GM12878 (cell line): ENCODE data around the gene MDM4. TPM values are rescaled to one million over a fixed set of nuclear protein-coding genes. Genes with fewer than 3 reads are reported as not detected.

Experiments
- ATAC-seq: fragments of 200-7000 bp; cut with Tn5 transposase; 3 replicates; pipeline ENCODE4 v1.9.1; 2020; ENCODE audit warnings: mild to moderate bottlenecking, moderate library complexity
- BruUV-seq: library from RNA; stranded (reverse); fragments of 400-500 nt; replicated peaks from 2 replicates; lab custom pipeline; 2021; lab: Mats Ljungman, UMichigan
- CTCF ChIA-PET: fragments of 300-600 bp; sonication (Branson Sonifier 250); formaldehyde crosslinking; extraction: SDS; loops from one replicate; lab custom pipeline; 2021; ENCODE audit warnings: inconsistent platforms; lab: Yijun Ruan, JAX
- POLR2A ChIA-PET: fragments of 350-600 bp; formaldehyde crosslinking; extraction: SDS; loops from one replicate; lab custom pipeline; 2021; ENCODE audit warnings: inconsistent platforms; lab: Charles Lee
- RAD21 ChIA-PET: fragments of 300-600 bp; sonication (Branson Sonifier 250); formaldehyde crosslinking; loops from one replicate; lab custom pipeline; 2023; ENCODE audit warnings: antibody characterized with exemption; ENCODE audit not compliant: unreplicated experiment; lab: Charles Lee
- SMC1A ChIA-PET: fragments of 300-600 bp; sonication (Branson Sonifier 250); formaldehyde crosslinking; loops from one replicate; lab custom pipeline; 2023; ENCODE audit not compliant: unreplicated experiment, uncharacterized antibody; lab: Charles Lee
- DNase-seq: peaks from one replicate; pipeline ENCODE4 v3.0.0-alpha.2; 2011; ENCODE audit warnings: low read depth, low spot score
- FAIRE-seq: peaks from 3 replicates; lab custom pipeline; 2011; peaks lifted over from hg19 to GRCh38; lab: Jason Lieb, UNC
- H2AFZ ChIP-seq: 2 replicates; pipeline ENCODE4 v1.6.0; 2011; ENCODE audit warnings: low read depth, low read length, control low read depth; ENCODE audit not compliant: control insufficient read depth
- H3K27ac ChIP-seq: 2 replicates; pipeline ENCODE4 v1.5.1; 2011; ENCODE audit warnings: control low read depth; ENCODE audit not compliant: control insufficient read depth, insufficient read depth
- H3K27me3 ChIP-seq, 2 experiments: replicated peaks in 1 of 2; 2 replicates each; pipeline versions ENCODE4 v1.6.0 to v1.6.1; 2011; ENCODE audit warnings: low read length in 1 of 2; ENCODE audit not compliant: control insufficient read depth in 2 of 2, insufficient read depth in 2 of 2
- H3K36me3 ChIP-seq, 2 experiments: 2 replicates each; pipeline ENCODE4 v1.5.1; 2011; ENCODE audit warnings: low read length in 1 of 2; ENCODE audit not compliant: control insufficient read depth in 2 of 2, insufficient read depth in 2 of 2
- H3K4me1 ChIP-seq: 2 replicates; pipeline ENCODE4 v1.6.1; 2011; ENCODE audit warnings: mild to moderate bottlenecking, low read length, moderate library complexity, mixed read lengths; ENCODE audit not compliant: control insufficient read depth, insufficient read depth
- H3K4me2 ChIP-seq: 2 replicates; pipeline ENCODE4 v1.6.0; 2011; ENCODE audit warnings: control low read depth; ENCODE audit not compliant: control insufficient read depth, insufficient read depth
- H3K4me3 ChIP-seq: fragments of 200-600 bp; sonication (generic); 2 replicates; pipeline ENCODE4 v1.5.1; 2016
- H3K79me2 ChIP-seq: 2 replicates; pipeline ENCODE4 v1.6.0; 2011; ENCODE audit warnings: low read length; ENCODE audit not compliant: control insufficient read depth, insufficient read depth
- H3K9ac ChIP-seq: 2 replicates; pipeline ENCODE4 v1.8.0; 2011; ENCODE audit warnings: low read length, control low read depth, mixed read lengths; ENCODE audit not compliant: control insufficient read depth, insufficient read depth
- H3K9me3 ChIP-seq: replicated peaks from 3 replicates; pipeline ENCODE4 v1.5.1; 2011; ENCODE audit warnings: mild to moderate bottlenecking, low read length; ENCODE audit not compliant: control insufficient read depth, insufficient read depth
- H4K20me1 ChIP-seq: 2 replicates; pipeline ENCODE4 v1.6.0; 2011; ENCODE audit not compliant: control insufficient read depth, insufficient read depth
- ASH2L ChIP-seq: fragments of 300-600, 200-600 bp; sonication (generic); IDR thresholded peaks from 2 replicates; pipeline ENCODE4 v1.6.1; 2017; ENCODE audit warnings: low read depth, mild to moderate bottlenecking, borderline replicate concordance
- BHLHE40 ChIP-seq, 2 experiments: fragments of 450-650 bp in 1 of 2; IDR thresholded peaks; 2 replicates each; pipeline ENCODE4 v1.6.1; 2011 to 2017; ENCODE audit warnings: low read depth in 2 of 2, borderline replicate concordance in 1 of 2, improper control_type of control experiment in 1 of 2, low read length in 1 of 2, mild to moderate bottlenecking in 1 of 2
- CTCF ChIP-seq, 3 experiments: IDR thresholded peaks in 2 of 3; conservative IDR thresholded peaks in 1 of 3; 2 replicates each; pipeline ENCODE4 v1.5.1; 2011; ENCODE audit warnings: low read depth in 3 of 3, low read length in 3 of 3, mild to moderate bottlenecking in 3 of 3, control low read depth in 2 of 3, moderate library complexity in 2 of 3, inconsistent platforms in 1 of 3, mixed read lengths in 1 of 3; ENCODE audit not compliant: control insufficient read depth in 2 of 3, insufficient read depth in 1 of 3; ENCODE audit errors: extremely low read depth in 1 of 3
- ESRRA ChIP-seq: IDR thresholded peaks from 2 replicates; pipeline ENCODE4 v1.6.1; 2012; ENCODE audit warnings: mild to moderate bottlenecking, low read length, improper control_type of control experiment
- EZH2 ChIP-seq: IDR thresholded peaks from 2 replicates; pipeline ENCODE4 v1.6.1; 2012; ENCODE audit warnings: low read depth, mild to moderate bottlenecking, control low read depth, inconsistent platforms, low read length, borderline replicate concordance; ENCODE audit not compliant: control insufficient read depth
- FOS ChIP-seq: IDR thresholded peaks from 3 replicates; pipeline ENCODE4 v1.6.1; 2011; ENCODE audit warnings: borderline replicate concordance; ENCODE audit not compliant: insufficient read length; ENCODE audit errors: extremely low read depth
- MYB ChIP-seq: fragments of 150-350 bp; IDR thresholded peaks from 2 replicates; pipeline ENCODE4 v1.6.1; 2014; ENCODE audit warnings: mild to moderate bottlenecking, low read depth, low read length, borderline replicate concordance
- NRF1 ChIP-seq: conservative IDR thresholded peaks from 2 replicates; pipeline ENCODE4 v1.6.1; 2011; ENCODE audit warnings: mild to moderate bottlenecking, low read depth, low read length, improper control_type of control experiment
- PAX5 ChIP-seq: IDR thresholded peaks from 2 replicates; pipeline ENCODE4 v1.6.1; 2011; ENCODE audit warnings: low read depth, low read length, borderline replicate concordance
- PML ChIP-seq: IDR thresholded peaks from 2 replicates; pipeline ENCODE4 v1.6.1; 2012; ENCODE audit warnings: low read length, inconsistent platforms
- POU2F2 ChIP-seq: IDR thresholded peaks from 3 replicates; pipeline ENCODE4 v1.6.1; 2011; ENCODE audit warnings: low read depth, mild to moderate bottlenecking, low read length, borderline replicate concordance
- SREBF1 ChIP-seq: IDR thresholded peaks from 2 replicates; pipeline ENCODE4 v1.6.1; 2012; ENCODE audit warnings: mild to moderate bottlenecking, low read length
- STAT3 ChIP-seq: IDR thresholded peaks from 2 replicates; pipeline ENCODE4 v1.6.1; 2011; ENCODE audit warnings: low read depth, low read length, improper control_type of control experiment
- ZNF687 ChIP-seq: fragments of 450-650 bp; IDR thresholded peaks from 2 replicates; pipeline ENCODE4 v1.6.1; 2017; ENCODE audit warnings: mild to moderate bottlenecking, moderate library complexity
- WGBS: methylation state at CpG from one replicate; pipeline ENCODE4 v1.1.6; 2016; ENCODE audit warnings: low lambda C conversion rate; ENCODE audit not compliant: insufficient replicate concordance, insufficient coverage; ENCODE audit errors: missing lambda C conversion rate; 5-methylcytosine and 5-hydroxymethylcytosine counted together
- in situ Hi-C: fragments of 300-500 bp; cut with MboI; formaldehyde crosslinking; loops from 9 replicates; pipeline ENCODE4 v1.14.3; 2018; ENCODE audit warnings: mixed read lengths
- intact Hi-C: fragments of 100-400 bp; cut with micrococcal nuclease; formaldehyde crosslinking; loops from one replicate; pipeline ENCODE4 v1.14.2; 2022; ENCODE audit not compliant: unreplicated experiment
- polyA plus RNA-seq, 11 experiments: library from polyadenylated mRNA; depleted of rRNA in 4 of 11; unstranded in 6 of 11; stranded (reverse) in 5 of 11; fragments of >200 nt; fragmentation: Nextera tagmentation in 4 of 11; fragmentation: Illumina TruSeq in 1 of 11; extraction: Ambion mirVana in 4 of 11; extraction: Trizol in 1 of 11; gene quantifications; 1 replicate in 1 of 11; 2 replicates in 10 of 11; pipeline versions ENCODE4 v1.2.1 to v1.2.3, GENCODE V29; 2011 to 2016; ENCODE audit warnings: inconsistent platforms in 2 of 11, missing spikeins in 2 of 11, low read depth in 1 of 11
- total RNA-seq, 4 experiments: library from RNA; depleted of rRNA in 3 of 4; stranded (reverse); fragments of >200 nt in 3 of 4; fragmentation: Illumina TruSeq in 1 of 4; extraction: Trizol in 1 of 4; gene quantifications; 2 replicates each; pipeline versions ENCODE4 v1.2.1 to v1.2.3, GENCODE V29; 2013 to 2021

The MDM4 gene
- total and polyA plus RNA-seq, 10 of the 15 experiments (the other 5 are each of a cell fraction or from before 2014, with no cell fraction given), result 2.5 to 74.4 (median 22.7) TPM

GRCh38 chr1:204572923-204573922 lies 57.0 kb downstream of the MDM4 start:
- no TSS peak for BruUV-seq
- ChIA-PET SMC1A (interaction anchor here (0.7 to 2.1 kb wide), 4 partner anchors 8 to 234 kb away, joined by 3 to 7 read pairs (median 4); no protein-coding TSS in a partner anchor), POLR2A (interaction anchor here (0.6 kb wide), 2 partner anchors 12 to 714 kb away, joined by 3 to 4 read pairs; no protein-coding TSS in a partner anchor), CTCF (interaction anchor here (3.2 to 11.0 kb wide), 3 partner anchors 7 to 233 kb away, joined by 13 to 279 read pairs (median 59); no protein-coding TSS in a partner anchor), RAD21 (interaction anchor here (1.3 to 3.0 kb wide), 3 partner anchors 28 to 234 kb away, joined by 3 to 9 read pairs (median 4); no protein-coding TSS in a partner anchor)
- no peaks in the 10 kb centered on the region for H3K79me2 ChIP-seq
- WGBS, result 75% methylated on average over 8 of the region's 8 CpGs
- intact Hi-C loops, result no loop called here
- no peak overlapping the region for H3K27ac ChIP-seq
- H3K4me2 ChIP-seq, result no peak overlapping the region
- H4K20me1 ChIP-seq, result no peaks in the 10 kb centered on the region
- TF ChIP-seq ESRRA, result no peak
- no peak for TF ChIP-seq ASH2L
- TF ChIP-seq FOS, result no peak
- TF ChIP-seq STAT3, result no peak
- no peak for TF ChIP-seq NRF1
- TF ChIP-seq PAX5, result no peak
- no peak for TF ChIP-seq BHLHE40 (IDR thresholded peaks at IDR 0.05; ENCODE audit: borderline replicate concordance in 1 of 2, low read depth in 2 of 2, low read length in 1 of 2)
- no peak for TF ChIP-seq ZNF687
- TF ChIP-seq POU2F2, result no peak
- TF ChIP-seq EZH2, result no peak
- no peak for TF ChIP-seq CTCF (IDR thresholded peaks at IDR 0.05 in 2 of 3, conservative IDR thresholded peaks at IDR 0.05 in 1 of 3; ENCODE audit: control insufficient read depth in 2 of 3, extremely low read depth in 1 of 3, insufficient read depth in 1 of 3, low read depth in 3 of 3, low read length in 3 of 3)
- no peak for TF ChIP-seq SREBF1
- no peak for TF ChIP-seq PML
- TF ChIP-seq MYB, result no peak
- no peaks in the 10 kb centered on the region for H3K9me3 ChIP-seq
- ATAC-seq (no peak), DNase-seq (no peak), FAIRE-seq (no peak)
- in situ Hi-C loops, result no loop called here
- H3K27me3 ChIP-seq, result no peaks in the 10 kb centered on the region
- peaks cover 4% of the 10 kb centered on the region for H3K4me1 ChIP-seq
- H3K9ac ChIP-seq, result no peak overlapping the region
- no peak overlapping the region for H3K4me3 ChIP-seq
- H2AFZ ChIP-seq, result no peak overlapping the region
- H3K36me3 ChIP-seq, result no peaks in the 10 kb centered on the region; a peak in 2 of 4 replicates
